ENCODE data around the gene GALP. TPM values are rescaled to one million over a fixed set of nuclear protein-coding genes. Genes with fewer than 3 reads are reported as not detected.

The GALP gene
- total RNA-seq, 1 donor from 2014 or later = not detected

DNA sequence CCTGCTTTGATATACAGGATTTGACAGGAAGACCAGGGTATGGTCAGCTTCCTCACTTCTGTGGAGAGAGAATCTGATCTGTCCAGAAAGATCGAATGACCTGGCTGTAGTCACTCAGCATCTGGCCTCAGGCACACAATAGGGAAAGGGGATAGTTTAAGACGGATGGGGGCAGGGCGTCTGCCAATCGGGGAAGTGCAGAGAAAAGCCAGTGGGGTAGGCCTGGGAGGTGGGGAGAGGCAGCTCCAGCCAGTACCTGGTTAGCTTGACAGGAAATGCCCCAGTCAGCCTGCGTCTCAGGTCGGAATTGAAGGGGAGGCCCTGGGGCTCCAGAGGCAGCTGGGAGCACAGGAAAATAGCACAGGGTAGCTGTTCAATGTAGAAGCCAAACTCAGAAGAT lies 22.3 kb upstream of the GALP start:
- peaks cover 6% of the 10 kb centered on the region for H3K4me1 Mint-ChIP-seq (ENCODE audit: low read depth)
- no peak overlapping the region for H3K4me3 Mint-ChIP-seq (ENCODE audit: low read depth)
- H3K9me3 Mint-ChIP-seq = no peaks in the 10 kb centered on the region
- no peaks in the 10 kb centered on the region for H3K27me3 Mint-ChIP-seq (ENCODE audit: low read depth)
- H3K27ac Mint-ChIP-seq = no peak overlapping the region
- peaks cover 34% of the 10 kb centered on the region for H3K36me3 Mint-ChIP-seq (ENCODE audit: low read depth)
- intact Hi-C loops (cut with micrococcal nuclease) = no loop called here
- DNase-seq (ENCODE audit: low spot score) = no peak

GRCh38 chr19:56155124-56155687 lies 20.6 kb upstream of the GALP start:
- Mint-ChIP-seq H3K4me3 (ENCODE audit: low read depth) (no peak overlapping the region), H3K27me3 (ENCODE audit: low read depth) (no peaks in the 10 kb centered on the region), H3K36me3 (ENCODE audit: low read depth) (peaks cover 34% of the 10 kb centered on the region), H3K9me3 (peaks cover 4% of the 10 kb centered on the region), H3K4me1 (ENCODE audit: low read depth) (peaks cover 8% of the 10 kb centered on the region), H3K27ac (no peak overlapping the region)
- intact Hi-C loops (cut with micrococcal nuclease) = no loop called here
- no peak for DNase-seq (ENCODE audit: low spot score)

GRCh38 chr19:56156768-56157167 lies 19.0 kb upstream of the GALP start:
- no peaks in the 10 kb centered on the region for H3K27me3 Mint-ChIP-seq (ENCODE audit: low read depth)
- H3K27ac Mint-ChIP-seq = no peak overlapping the region
- H3K4me1 Mint-ChIP-seq (ENCODE audit: low read depth) = peaks cover 8% of the 10 kb centered on the region
- H3K4me3 Mint-ChIP-seq (ENCODE audit: low read depth) = no peak overlapping the region
- peaks cover 4% of the 10 kb centered on the region for H3K9me3 Mint-ChIP-seq
- H3K36me3 Mint-ChIP-seq (ENCODE audit: low read depth) = peaks cover 33% of the 10 kb centered on the region
- DNase-seq (ENCODE audit: low spot score) = no peak
- intact Hi-C loops (cut with micrococcal nuclease) = no loop called here

GRCh38 chr19:56158170-56158757 lies 17.5 kb upstream of the GALP start:
- intact Hi-C loops (cut with micrococcal nuclease) = no loop called here
- Mint-ChIP-seq H3K27me3 (ENCODE audit: low read depth) (no peaks in the 10 kb centered on the region), H3K4me3 (ENCODE audit: low read depth) (no peak overlapping the region), H3K9me3 (peaks cover 4% of the 10 kb centered on the region), H3K27ac (no peak overlapping the region), H3K4me1 (ENCODE audit: low read depth) (peaks cover 12% of the 10 kb centered on the region), H3K36me3 (ENCODE audit: low read depth) (peaks cover 33% of the 10 kb centered on the region)
- DNase-seq (ENCODE audit: low spot score) = no peak

DNA sequence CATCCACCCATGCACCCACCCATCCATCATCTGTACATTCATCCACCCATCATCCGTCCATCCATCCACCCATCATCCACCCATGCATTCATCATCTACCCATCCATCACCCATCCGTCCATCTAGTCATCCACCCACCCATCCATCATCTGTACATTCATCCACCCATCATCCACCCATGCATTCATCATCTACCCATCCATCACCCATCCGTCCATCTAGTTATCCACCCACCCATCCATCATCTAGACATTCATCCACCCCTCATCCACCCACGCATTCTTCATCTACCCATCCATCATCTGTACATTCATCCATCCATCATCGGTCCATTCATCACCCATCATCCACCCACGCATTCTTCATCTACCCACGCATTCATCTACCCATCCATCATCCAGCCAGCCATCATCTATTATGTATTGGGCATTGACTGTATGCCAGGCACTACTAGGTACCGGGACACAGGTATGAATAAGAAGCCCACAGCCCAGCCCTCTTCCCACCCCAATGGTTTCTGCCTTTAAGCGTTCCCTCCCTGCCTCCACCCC lies 16.7 kb upstream of the GALP start:
- H3K27me3 Mint-ChIP-seq (ENCODE audit: low read depth) = no peaks in the 10 kb centered on the region
- peaks cover 11% of the 10 kb centered on the region for H3K4me1 Mint-ChIP-seq (ENCODE audit: low read depth)
- H3K9me3 Mint-ChIP-seq = peaks cover 4% of the 10 kb centered on the region
- peaks cover 29% of the 10 kb centered on the region for H3K36me3 Mint-ChIP-seq (ENCODE audit: low read depth)
- DNase-seq (ENCODE audit: low spot score) = no peak
- intact Hi-C loops (cut with micrococcal nuclease) = no loop called here
- H3K4me3 Mint-ChIP-seq (ENCODE audit: low read depth) = no peak overlapping the region
- no peak overlapping the region for H3K27ac Mint-ChIP-seq

DNA sequence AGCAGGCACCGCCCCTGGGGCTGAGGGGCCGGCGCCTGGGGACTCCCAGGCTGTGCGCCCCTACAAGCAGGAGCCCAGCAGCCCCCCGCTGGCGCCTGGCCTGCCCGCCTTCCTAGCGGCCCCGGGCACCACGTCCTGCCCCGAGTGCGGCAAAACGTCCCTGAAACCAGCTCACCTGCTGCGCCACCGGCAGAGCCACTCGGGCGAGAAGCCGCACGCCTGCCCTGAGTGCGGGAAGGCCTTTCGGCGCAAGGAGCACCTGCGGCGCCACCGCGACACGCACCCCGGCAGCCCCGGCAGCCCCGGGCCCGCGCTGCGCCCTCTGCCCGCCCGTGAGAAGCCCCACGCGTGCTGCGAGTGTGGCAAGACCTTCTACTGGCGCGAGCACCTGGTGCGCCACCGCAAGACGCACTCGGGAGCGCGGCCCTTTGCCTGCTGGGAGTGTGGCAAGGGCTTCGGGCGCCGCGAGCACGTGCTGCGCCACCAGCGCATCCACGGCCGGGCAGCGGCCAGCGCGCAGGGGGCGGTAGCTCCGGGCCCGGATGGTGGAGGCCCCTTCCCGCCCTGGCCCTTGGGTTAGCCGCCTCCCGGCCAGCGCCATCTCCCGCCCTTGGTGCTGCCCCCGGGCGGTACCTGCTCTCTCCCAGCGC lies 16.1 kb upstream of the GALP start:
- Mint-ChIP-seq H3K27me3 (ENCODE audit: low read depth) (no peaks in the 10 kb centered on the region), H3K4me1 (ENCODE audit: low read depth) (peaks cover 13% of the 10 kb centered on the region), H3K36me3 (ENCODE audit: low read depth) (peaks cover 29% of the 10 kb centered on the region), H3K4me3 (ENCODE audit: low read depth) (no peak overlapping the region), H3K9me3 (peaks cover 4% of the 10 kb centered on the region), H3K27ac (no peak overlapping the region)
- DNase-seq (ENCODE audit: low spot score) = no peak
- intact Hi-C loops (cut with micrococcal nuclease) = no loop called here

DNA sequence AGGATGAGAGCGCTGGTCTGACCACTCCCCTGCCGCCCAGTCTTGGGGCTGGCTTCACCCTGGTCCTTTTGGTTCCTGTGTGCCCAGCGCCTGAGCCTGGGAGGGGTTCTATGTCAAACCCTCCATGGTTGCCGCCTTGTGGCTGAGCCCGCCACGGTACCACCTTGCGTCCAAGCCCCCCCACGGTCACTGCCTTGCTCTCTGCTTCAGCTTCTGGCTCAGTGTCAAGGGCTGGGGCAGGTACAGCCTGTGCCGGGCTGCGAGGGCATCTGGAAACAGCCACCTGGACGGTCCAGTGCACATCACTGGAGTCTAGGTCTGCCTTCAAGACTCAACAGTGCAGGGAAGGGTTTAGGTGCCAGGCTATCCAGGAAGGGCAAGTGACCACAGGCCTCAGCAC lies 14.3 kb upstream of the GALP start:
- Mint-ChIP-seq H3K4me3 (ENCODE audit: low read depth) (no peak overlapping the region), H3K27ac (no peak overlapping the region), H3K27me3 (ENCODE audit: low read depth) (no peaks in the 10 kb centered on the region), H3K9me3 (peaks cover 4% of the 10 kb centered on the region), H3K36me3 (ENCODE audit: low read depth) (peaks cover 18% of the 10 kb centered on the region), H3K4me1 (ENCODE audit: low read depth) (peaks cover 13% of the 10 kb centered on the region)
- no peak for DNase-seq (ENCODE audit: low spot score)
- intact Hi-C loops (cut with micrococcal nuclease) = no loop called here

DNA sequence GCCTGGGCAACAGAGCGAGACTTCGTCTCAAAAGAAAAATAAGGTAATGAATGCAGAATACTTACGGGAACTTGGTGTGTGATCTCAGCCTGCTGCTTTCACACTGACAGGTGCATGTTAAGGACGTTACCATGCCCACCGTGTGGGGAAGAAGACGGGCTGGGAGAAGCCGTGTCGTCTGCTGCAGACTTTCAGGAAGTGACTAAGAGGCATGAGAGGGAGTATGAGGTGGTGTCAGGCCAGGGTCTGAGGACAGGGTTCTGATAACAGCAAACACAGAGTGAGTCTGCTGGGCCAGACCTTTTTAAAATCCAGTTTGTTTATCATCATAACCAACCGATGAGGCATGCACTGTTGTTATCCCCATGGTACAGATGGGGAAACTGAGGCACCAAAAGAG lies 13.6 kb upstream of the GALP start:
- Mint-ChIP-seq H3K27ac (no peak overlapping the region), H3K9me3 (peaks cover 4% of the 10 kb centered on the region), H3K36me3 (ENCODE audit: low read depth) (peaks cover 18% of the 10 kb centered on the region), H3K4me1 (ENCODE audit: low read depth) (peaks cover 13% of the 10 kb centered on the region), H3K27me3 (ENCODE audit: low read depth) (no peaks in the 10 kb centered on the region), H3K4me3 (ENCODE audit: low read depth) (no peak overlapping the region)
- DNase-seq (ENCODE audit: low spot score) = no peak
- intact Hi-C loops (cut with micrococcal nuclease) = no loop called here

DNA sequence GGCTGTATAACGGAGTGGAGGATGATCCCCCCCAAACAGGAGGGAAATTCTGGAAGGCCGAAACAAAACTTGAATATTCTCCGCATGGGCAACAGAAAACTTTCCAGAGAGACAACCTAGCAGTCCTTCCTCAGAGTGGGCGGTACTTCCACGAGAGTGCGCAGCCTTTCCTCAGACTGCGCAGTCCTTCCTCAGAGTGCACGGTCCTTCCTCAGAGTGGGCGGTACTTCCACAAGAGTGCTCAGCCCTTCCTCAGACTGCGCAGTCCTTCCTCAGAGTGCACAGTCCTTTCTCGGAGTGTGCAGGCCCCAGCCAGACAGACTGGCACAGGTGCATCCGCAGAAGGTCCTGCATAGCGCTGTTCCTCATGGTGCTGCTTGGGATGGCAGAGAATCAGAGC lies 12.7 kb upstream of the GALP start:
- Mint-ChIP-seq H3K9me3 (peaks cover 4% of the 10 kb centered on the region), H3K36me3 (ENCODE audit: low read depth) (peaks cover 15% of the 10 kb centered on the region), H3K27ac (no peak overlapping the region), H3K27me3 (ENCODE audit: low read depth) (no peaks in the 10 kb centered on the region), H3K4me3 (ENCODE audit: low read depth) (no peak overlapping the region), H3K4me1 (ENCODE audit: low read depth) (peaks cover 13% of the 10 kb centered on the region)
- intact Hi-C loops (cut with micrococcal nuclease) = no loop called here
- no peak for DNase-seq (ENCODE audit: low spot score)

- intact Hi-C loops (cut with micrococcal nuclease) = no loop called here
- no peak for DNase-seq (ENCODE audit: low spot score)
- Mint-ChIP-seq H3K4me3 (ENCODE audit: low read depth) (no peak overlapping the region), H3K9me3 (no peaks in the 10 kb centered on the region), H3K36me3 (ENCODE audit: low read depth) (no peaks in the 10 kb centered on the region), H3K27ac (no peak overlapping the region), H3K4me1 (ENCODE audit: low read depth) (peaks cover 10% of the 10 kb centered on the region), H3K27me3 (ENCODE audit: low read depth) (no peaks in the 10 kb centered on the region)
These were observed 8.7 kb upstream of the GALP start for GRCh38 chr19:56167064-56167578.

DNA sequence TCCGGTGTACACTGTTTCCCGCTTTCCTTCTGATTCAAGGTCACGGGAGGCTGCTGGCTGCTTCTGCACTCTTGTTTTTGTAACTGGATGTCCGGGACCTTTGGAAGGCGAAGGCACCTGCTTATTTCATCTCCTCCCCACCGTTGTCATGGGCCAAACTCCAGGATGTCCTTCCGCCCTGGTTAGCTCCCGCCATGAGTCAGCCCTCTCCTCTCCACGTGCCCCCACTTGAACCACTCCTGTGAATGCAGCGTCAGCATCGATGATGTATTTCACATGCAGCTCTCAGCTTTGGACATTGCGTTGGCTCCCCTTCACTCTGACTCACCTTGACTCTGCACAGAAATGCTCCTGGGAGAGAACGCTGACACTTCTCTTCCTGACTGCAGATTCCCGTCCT lies 5.5 kb upstream of the GALP start:
- H3K27me3 Mint-ChIP-seq (ENCODE audit: low read depth) = no peaks in the 10 kb centered on the region
- intact Hi-C loops (cut with micrococcal nuclease) = loop anchor here (5.0 kb wide), 1 partner anchor 103 kb away; no protein-coding TSS in a partner anchor
- no peaks in the 10 kb centered on the region for H3K36me3 Mint-ChIP-seq (ENCODE audit: low read depth)
- DNase-seq (ENCODE audit: low spot score) = no peak
- no peak overlapping the region for H3K4me3 Mint-ChIP-seq (ENCODE audit: low read depth)
- no peak overlapping the region for H3K27ac Mint-ChIP-seq
- H3K4me1 Mint-ChIP-seq (ENCODE audit: low read depth) = no peaks in the 10 kb centered on the region
- no peaks in the 10 kb centered on the region for H3K9me3 Mint-ChIP-seq

- no peaks in the 10 kb centered on the region for H3K27me3 Mint-ChIP-seq (ENCODE audit: low read depth)
- no peaks in the 10 kb centered on the region for H3K36me3 Mint-ChIP-seq (ENCODE audit: low read depth)
- no peak overlapping the region for H3K4me3 Mint-ChIP-seq (ENCODE audit: low read depth)
- H3K27ac Mint-ChIP-seq = no peak overlapping the region
- no peaks in the 10 kb centered on the region for H3K4me1 Mint-ChIP-seq (ENCODE audit: low read depth)
- DNase-seq (ENCODE audit: low spot score) = no peak
- intact Hi-C loops (cut with micrococcal nuclease) = loop anchor here (5.0 kb wide), 1 partner anchor 107 kb away; no protein-coding TSS in a partner anchor
- no peaks in the 10 kb centered on the region for H3K9me3 Mint-ChIP-seq
These were observed 1.7 kb upstream of the GALP start for GRCh38 chr19:56174086-56174485.

DNA sequence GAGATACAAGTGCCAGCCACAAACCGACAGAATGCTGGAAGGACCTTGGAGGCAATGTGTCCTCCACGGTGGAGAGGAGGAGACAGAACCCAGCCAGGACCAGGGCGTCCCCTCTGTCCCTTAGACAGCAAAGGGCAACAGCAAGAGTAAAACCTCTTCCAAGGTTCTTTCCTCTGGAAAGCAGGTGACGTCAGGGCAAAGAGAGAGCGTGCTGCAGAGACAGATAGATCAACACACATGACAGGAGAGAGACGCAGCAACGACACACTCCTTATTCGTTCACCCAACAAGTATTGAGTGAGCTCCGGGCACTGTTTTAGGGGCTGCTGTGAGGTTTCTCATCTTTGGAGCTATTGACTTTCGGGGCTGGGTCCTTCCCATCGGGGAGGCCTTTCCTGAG lies 1.3 kb upstream of the GALP start:
- intact Hi-C loops (cut with micrococcal nuclease) = loop anchor here (5.0 kb wide), 1 partner anchor 107 kb away; no protein-coding TSS in a partner anchor
- Mint-ChIP-seq H3K4me1 (ENCODE audit: low read depth) (no peaks in the 10 kb centered on the region), H3K27ac (no peak overlapping the region), H3K36me3 (ENCODE audit: low read depth) (no peaks in the 10 kb centered on the region), H3K4me3 (ENCODE audit: low read depth) (no peak overlapping the region), H3K27me3 (ENCODE audit: low read depth) (no peaks in the 10 kb centered on the region), H3K9me3 (no peaks in the 10 kb centered on the region)
- DNase-seq (ENCODE audit: low spot score) = no peak
